Activated T-cell treated with anti-CD3 and anti-CD28 coated beads for 48 hours (primary cell): ENCODE data around the gene HPCAL1.
A peak's percentile ranks its signal among the peaks of the same experiment; 100 is the strongest.

Source experiments
- DNase-seq: peaks from one replicate; pipeline ENCODE4 v3.0.0-alpha.2; 2020; ENCODE audit warnings: low read depth

HPCAL1 gene

DNA sequence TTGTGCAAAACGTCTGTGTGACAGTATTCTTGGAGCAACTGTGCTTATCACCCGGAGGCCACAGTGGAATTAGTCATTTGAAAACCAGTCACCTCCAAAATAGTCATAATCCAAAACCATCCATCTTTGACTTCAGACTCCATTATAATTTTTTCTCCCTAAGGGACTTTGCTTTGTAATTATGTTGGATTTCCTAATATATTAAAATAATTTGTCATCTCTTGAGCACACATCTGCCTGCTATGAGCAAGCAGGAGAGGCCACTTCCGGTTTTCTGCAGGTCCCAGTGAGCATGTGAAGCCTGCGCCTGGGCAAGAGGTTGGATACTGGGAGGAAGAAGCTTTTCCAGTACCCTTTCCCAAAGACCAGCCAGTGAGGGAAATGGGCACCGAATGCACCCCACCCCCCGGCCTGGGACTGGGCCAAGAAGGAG lies 87.7 kb downstream of the HPCAL1 start:
- no peak for DNase-seq

DNA sequence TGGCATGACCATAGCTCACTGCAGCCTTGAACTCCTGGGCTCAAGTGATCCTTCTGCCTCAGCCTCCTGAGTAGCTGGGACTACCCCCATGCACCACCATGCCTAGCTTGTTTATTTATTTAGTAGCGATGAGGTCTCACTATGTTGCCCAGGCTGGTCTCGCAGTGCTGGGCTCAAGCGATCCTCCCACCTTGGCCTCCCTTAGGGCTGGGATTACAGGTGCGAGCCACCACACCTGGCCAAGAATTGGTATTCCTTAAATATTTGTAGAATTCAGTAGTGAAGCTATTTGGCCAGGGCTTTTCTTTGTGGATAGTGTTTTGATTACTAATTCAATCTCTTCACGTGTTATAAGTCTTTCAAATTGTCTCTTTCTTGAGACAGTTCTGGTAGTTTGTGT lies 89.4 kb downstream of the HPCAL1 start:
- DNase-seq, result no peak

DNA sequence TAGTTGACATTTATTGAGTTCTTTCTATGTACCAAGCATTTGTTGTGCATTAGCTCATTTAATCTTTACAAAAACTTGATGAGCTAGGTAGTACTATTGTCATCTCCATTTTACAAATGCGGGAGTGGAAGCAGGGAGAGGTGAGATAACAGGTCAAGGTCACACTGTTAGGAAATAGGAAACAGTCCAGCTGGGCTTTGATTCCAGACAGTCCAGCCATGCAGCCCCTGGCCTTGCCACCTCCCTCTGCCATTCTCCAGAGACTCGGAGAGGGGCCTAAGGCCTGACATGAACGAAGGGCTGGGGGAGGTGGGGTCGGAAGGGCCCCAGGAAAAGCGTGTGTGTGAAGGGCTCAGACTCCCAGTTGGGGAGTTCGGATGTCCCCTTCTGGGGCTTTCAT lies 89.8 kb downstream of the HPCAL1 start:
- DNase-seq, result no peak

DNA sequence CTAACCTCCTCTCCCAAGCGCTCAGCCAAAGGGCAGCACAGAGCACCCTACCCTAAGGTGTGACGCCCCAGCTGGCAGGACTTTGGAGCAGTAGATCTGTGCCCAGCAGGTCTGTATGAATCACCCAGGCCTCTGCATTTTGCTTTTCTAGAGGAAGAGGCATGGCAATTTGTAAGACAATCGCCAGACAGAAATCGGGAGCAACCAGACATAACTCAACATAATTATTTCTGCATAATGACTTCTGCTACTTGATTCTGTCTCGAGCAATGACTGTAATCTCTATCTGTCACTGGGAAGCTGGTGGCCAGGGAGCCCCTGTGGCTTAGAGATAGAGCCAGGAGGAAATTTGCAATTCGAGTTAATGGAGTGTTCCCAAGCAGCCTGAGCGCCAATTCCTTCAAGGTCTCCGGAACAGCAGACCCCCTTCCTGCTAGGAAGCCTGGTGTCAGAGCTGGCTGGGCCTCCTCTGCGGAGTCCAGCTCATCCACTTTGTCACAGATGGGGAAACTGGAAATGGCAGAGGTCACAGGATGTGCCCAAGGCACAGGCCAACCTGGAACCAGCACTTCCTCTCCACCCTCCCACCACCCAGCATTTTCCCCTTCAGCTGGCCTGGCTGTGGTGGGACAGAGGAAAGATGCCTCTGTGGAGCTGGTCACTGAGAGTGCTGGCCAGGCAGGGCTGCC lies 90.4 kb downstream of the HPCAL1 start:
- no peak for DNase-seq

DNA sequence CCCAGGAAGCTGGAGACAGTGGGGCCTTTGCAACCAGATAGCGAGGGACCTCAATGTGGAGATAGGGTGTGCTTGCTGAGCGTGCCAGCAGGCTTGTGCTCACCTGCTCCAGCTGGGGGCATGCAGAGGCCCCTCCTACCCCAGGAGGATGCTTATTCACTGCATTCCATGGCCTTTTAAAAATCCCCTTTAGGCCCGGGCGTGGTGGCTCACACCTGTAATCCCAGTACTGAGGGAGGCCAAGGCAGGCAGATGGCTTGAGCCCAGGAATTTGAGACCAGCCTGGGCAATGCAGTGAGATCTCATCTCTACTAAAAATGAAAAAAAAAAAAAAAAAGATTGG lies 90.9 kb downstream of the HPCAL1 start:
- DNase-seq, result no peak

DNA sequence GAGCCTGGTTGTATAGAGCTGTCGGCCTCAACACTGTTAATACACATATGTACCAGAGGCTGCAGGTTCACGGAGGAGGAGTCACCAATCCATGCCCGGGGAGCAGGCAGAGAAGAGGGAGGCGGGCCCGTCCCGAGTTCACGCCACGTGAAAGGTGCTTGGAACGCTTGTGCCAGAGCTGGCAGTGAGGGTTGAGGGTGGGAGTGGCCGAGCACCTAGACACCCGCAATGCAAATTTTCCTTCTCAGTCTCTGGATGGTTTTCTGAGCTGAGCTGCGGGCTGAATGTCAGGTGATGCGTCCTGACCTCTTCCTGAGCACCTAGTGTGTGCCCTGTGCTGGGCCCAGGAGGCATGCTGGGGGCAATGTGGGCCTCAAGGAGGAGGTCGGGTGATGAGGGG lies 93.2 kb downstream of the HPCAL1 start:
- no peak for DNase-seq

DNA sequence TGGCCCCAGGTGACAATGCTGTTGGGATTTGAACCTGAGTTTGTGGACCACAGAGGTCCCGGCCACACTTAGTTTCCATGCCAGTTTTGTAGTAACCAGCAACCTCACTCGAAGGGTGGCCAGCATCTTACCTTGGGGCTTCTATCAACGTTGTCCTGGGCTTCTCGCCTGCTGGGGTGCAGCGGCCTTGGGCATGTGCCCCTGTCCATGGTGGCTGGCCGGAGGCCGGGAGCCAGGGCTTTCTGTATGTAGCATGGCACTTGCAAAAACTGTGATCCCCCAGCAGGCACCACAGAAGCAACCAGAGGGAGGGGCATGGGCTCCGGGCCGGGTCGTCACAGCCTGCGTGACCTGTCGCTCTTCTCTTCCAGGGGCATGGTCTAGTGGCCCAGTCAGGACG lies 93.8 kb downstream of the HPCAL1 start:
- DNase-seq, result no peak

DNA sequence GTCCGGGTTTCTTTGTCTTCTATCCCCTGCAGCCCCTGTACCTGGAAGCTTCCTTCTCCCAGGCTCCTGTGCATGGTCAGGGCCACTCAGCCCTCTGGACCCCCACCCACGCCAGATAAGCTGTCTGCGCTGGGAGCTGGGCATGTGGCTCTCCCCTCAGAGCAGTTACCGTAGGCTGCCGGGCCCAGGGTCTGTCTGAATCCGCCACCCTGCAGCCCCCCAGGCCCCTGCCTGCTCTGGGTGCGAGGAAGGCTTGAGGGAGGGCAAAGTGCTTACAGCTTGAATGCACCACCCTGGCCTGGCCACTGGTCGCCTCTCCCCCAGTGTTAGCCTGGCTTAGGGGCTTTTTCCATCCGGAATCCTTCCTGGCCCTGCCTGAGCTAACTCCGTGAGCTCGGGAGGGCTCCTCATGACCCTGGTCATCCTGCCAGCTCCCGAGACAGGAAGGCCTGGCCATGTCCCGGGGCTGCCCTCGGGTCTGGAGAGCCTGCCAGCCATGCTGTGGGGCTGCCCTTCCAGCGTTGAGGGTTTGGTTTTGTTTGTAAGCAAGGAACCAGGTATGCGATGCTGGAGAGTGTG lies 94.7 kb downstream of the HPCAL1 start:
- no peak for DNase-seq

DNA sequence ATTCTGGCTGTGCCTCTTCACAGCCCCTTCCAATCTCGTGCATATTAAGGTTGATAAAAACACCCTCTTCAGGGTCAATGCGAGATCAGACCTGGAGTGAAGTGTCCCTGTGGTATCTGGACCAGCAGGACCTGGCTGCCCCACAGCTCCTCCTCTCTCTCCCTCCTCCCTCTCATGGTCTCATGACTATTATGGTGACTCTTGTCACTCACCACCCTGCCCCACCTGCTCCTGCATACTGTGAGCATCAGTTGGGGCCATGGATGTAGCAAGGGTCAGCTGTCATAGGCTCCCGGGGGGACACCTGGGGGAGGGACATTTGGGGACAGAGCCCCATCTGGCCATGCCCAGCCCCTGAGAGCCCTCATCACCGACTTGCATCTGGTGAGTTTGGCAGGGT lies 95.2 kb downstream of the HPCAL1 start:
- DNase-seq, result no peak

DNA sequence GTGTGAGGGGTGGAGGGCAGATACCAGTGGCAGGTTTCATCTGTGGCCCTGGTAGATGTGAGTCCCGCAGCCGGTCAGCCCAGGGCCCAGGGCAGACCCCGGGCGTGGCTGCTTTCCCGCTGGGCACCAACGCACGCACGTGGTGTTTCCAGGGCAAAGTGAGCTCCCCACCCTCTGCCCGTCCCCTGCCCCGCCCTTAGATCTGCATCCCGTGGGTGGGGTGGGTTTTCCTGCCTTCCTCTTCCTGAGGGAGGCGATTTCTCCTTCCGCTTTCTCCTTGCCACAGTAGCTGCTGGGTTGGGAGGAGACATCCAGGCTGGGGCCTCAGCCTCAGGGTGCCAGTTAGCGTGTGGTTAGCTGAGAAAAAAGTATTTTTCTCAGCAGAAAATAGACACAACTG lies 95.8 kb downstream of the HPCAL1 start:
- DNase-seq, result no peak

DNA sequence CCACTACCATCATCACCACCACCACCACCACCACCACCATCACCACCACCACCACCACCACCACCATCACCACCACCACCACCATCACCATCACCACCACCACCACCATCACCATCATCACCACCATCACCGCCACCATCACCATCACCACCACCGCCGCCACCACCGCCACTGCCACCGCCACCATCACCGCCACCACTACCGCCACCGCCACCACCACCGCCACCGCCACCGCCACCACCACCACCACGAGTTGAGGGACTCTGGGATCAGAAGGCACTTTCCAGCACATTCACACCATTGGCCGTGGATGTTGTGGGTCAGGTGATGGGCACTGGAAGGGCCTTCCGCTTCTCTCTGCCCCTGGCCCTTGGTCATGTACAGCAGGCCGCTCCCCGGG lies 96.7 kb downstream of the HPCAL1 start:
- no peak for DNase-seq

DNA sequence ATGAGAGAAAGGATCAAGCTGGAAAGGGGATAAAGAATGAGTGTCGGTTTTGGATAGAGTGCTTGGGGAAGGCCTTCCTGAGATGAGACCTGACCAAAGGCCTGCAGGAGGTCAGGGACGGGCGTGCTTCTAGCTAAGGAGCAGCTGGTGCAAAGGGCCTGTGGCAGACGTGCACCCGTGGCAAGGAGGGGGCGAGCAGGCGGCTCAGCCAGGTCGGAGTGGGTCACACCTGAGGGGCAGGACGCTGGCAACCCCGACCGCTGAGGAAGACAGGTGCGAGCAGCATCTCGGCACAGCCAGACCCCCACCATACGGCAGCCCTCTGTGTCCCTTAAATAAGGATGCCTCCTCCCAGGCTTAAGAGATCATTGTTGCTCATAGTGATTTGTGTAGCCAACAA lies 97.3 kb downstream of the HPCAL1 start:
- DNase-seq, result no peak

DNA sequence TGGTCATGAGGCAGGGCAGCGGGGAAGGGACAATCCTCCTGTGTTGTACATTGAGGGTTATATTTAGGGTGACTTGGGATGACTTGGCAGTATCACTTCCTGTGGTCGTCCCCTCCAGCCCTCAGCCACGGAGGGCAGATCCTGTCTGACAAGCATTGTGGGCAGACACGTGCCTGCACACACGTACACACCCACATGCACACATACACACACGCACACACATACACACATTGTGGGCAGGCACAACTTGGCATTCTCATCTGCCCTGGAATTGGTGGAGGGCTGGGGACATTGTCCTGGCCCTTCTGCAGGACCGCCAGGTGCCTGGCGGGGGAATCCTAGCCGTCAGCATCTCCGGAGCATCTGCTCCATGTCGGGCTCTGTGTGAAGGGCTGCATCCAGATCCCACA lies 97.9 kb downstream of the HPCAL1 start:
- peak; percentile 58 for DNase-seq

DNA sequence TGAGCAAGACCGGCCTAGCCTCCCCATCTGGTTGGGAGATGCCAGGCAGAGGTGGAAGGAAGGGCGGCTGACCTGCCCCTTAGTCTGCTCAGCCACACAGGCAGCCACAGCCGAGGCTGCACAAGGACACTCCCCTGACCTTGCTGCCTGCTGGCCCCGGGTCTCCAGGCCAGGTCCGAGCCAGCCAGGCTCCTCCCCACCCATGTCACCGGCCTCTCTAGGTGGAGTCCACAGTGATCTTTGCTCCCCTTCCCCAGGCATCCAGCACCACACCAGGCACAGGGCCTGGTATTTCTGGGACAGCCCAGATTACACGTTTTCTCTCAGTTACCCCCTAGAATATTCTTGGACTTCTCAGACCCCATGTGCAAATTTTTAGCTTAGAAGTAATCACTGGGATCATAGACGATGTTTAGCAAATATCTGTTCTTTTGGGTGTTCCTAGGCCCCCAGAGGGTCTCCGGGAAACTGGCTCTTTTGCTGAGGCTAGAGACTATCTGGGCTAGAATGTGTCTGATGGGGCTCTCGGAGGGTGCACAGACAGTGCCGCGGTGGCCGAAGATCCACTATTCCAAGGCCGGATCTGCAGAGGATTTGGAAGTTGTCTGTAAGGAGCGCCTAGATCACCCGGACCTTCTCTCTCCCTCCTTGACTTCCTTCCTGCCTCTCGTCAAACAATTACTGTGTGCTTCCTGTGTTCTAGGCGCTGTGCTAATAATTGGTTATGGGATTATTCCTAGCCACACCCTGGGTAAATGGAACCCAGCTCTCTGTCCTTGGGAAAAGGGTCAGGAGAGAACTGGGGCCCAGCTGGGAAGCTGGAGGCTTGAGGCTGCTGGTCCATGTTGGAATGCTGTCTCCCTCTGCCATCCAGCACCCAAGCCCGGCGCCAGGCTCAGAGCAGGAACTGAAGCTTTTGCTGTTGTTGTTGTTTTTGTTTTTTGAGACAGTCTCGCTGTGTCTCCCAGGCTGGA lies 98.6 kb downstream of the HPCAL1 start:
- DNase-seq, result no peak

DNA sequence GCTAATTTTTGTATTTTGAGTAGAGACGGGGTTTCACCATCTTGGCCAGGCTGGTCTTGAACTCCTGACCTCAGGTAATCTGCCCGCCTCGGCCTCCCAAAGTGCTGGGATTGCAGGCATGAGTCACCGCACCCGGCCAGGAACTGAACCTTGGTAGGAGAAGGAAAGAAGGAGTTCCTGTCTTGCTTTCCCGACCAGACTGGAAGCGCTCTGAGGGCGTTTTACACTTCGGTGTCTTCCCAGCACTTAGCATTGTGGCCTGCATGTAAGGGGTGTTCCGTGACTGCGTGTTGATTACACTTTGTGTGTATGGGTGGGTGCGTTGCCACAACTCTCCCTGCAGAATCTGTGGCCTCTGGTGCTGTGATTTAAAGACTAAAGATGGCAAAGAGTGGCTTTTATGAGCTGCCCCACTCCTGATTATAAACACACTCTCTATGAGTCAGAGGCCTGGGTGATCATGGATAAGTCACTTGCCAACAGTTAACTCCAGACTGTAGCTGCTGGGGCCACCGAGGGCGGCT lies 99.4 kb downstream of the HPCAL1 start:
- no peak for DNase-seq

DNA sequence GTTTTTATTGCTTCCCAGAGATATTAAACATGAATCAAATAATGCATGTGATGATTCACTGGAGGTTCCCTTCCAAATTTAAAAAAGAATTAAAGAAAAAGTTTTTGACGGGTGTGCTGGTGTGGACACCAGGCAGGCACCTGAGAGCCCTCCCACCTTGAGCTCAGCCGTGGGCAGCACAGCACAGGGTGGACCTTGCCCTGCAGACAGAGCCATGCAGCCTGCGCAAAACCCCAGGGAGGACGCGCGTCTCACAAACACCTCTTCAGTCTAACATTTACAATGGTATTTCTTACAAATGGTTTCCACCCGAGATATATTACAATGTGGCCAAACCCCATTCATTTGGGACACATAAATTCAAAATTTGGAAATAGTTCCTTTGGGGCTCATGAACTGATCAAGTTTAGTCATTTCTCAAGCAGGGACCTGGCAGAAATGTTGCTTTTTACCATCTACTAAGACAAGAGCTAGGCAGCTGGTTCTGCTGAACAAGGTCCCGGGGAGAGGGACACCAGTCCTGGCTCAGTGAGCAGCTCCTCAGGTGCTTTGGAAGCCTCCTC lies 100.0 kb downstream of the HPCAL1 start:
- DNase-seq, result no peak

DNA sequence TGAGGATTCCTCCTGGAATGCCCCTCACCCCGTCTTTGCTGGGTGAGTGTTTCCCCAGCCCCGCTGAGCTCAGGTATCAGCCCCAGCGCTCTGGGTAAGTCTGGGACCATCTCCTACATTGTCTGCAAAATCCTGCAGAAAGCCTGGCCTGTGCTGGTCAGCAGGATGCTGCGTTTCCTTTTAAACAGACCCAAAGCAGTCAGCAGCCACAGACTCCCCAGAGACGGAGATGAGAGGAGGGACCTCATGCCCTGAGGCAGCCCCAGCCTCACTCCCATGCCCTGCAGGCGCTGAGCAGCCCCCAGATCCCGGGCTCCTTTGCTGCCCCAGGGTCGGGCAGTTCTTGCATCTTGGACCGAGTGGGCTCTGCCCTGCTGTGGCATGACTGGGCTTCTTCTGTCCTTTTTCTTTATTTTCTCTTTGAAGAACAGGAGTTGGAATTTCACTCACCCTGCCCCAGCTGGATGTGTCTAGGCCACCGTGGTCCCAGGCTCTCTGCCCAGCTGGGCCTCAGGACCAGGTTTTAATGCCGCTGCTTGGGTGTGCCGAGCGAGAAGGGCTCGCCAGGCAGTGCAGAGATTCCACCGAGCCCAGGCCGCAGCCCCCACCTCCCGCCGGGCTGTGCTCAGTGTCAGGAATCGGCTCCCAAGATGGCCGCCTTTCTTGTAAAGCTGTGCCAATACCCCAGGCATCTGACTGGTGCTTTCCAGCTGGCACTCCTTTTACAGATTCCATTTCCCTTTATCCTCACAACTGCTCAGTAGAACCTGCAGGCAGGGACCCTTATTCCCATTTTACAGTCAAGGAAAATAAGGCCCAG lies 101.8 kb downstream of the HPCAL1 start:
- DNase-seq, result no peak

DNA sequence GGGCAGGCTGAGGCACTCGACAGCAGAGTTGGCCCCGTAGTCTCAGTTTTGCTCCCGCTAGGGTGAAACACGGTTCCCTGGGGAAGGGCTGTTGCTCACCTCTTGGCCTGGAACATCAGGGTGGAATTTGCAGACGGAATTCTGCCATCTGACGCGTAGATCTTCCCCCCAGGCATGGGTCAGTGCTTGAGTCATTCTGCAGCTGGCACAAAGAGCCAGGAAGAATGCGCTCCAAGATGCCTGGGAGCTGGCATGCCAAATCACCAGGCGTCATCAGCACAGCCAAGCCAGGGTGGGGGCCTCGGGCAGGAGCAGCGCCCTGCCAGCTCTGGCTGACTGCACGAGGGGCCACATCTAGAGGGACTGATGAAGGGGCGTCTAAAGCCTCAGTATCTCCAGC lies 102.7 kb downstream of the HPCAL1 start:
- no peak for DNase-seq

DNA sequence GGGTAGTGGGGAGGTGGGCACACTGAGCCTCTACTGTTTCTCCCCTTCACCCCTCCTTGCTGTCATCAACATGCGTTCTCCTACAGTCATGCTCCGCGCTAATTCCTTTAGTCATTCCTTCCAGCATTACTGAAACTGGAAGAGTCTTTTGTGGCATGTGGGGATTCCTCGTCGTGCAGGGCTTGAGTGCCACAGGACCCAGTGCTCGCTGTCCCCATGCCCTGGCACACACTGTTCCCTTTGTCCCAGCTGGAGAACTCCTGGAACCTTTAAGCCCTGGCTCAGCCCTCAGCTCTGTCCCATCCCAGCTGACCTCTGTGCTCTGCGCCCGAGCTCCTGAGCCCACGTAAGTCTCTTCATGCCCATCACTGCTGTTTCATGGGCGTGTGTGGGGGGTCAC lies 103.3 kb downstream of the HPCAL1 start:
- DNase-seq, result no peak

DNA sequence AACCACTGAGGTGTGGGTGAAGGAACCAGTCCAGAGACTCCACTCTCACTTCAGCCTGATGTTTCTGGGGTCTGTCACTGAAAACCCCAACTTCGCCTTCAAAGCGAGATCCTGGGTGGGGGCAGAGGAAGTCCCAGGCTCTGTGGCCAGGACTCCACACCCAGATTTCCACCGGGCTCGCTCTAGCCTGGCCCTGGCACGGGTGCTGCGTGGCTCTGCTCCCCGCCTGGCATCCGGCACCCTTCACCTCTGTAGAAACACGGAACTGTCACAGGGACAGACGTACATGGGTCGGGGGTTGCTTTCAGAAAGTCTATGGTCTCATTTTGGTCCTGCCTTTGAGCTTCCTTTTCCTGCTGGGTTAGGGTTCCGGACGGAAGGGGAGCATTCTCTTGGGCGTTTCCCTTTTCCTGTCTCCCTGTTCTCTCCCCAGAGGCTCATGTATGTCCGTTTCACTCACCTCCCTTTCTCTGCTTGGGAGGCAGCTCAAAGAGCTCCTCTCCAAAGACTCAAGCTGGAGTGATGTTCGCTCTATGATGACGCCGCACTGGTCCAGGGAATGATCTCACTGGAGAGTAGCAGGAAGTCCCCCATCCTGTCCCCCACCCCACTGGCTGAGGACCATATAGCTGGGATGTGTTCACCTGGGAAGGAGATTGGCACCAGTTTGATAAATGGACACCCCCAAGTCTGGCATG lies 103.9 kb downstream of the HPCAL1 start:
- no peak for DNase-seq

DNA sequence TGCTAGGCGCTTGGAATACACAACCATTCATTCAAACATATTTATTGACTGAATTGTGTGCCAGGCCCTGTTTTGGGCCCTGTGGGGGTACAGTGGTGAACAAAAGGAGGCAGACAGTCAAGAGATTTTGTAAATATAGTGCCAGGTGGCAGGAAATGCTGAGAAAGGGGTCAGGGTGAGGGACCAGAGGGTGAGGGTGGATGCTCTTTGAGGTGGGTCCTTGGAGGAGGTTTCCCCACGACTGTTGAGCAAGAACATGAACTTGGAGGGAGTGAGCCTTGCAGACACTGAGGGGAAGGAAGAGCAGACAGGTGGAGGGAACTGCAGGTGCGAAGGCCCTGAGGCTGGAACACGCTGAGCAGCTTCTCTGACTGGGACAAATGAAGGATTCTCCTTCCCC lies 104.7 kb downstream of the HPCAL1 start:
- DNase-seq, result no peak
